Measurements from ENCODE around the gene APOD.

DNA sequence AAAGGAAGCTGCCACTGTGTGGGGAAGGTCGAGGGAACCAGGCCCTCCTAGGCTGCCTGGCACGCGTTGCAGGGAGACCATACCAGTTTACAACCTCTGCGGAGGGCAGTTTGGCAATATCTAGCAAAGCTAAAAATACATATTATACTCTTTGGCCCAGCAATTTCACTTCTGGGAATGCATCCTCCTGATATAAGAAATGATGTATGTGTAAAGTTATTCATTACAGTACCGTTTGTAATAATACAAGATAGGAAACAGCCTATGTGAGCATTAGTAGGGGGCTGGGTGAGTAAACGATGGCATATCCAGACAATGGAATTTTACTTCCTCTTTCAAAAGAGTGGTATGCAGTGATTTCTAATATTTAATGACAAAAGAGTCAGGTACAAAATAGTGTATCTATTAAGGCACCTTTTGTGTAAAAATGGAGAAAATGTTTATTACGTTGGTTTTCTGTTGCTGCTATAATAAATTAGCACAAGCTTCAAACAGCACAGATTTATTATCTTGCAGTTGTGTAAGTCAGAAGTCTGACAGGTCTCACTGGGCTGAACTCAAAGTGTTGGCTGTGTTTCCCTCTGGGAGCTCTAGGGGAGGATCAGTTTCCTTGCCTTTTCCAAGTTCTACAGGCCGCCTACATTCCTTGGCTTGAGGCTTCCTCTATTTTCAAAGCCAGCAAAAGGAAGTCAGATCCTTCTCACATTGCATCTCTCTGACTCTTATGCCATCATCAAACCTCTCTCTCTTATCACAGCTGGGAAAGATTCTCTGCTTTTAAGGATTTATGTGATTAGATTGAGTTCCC lies 9.0 kb downstream of the APOD start:
- no peak for TF ChIP-seq ELF4 (IDR thresholded peaks at IDR 0.05)
- TF ChIP-seq TARDBP (IDR thresholded peaks at IDR 0.05): no peak
- TF ChIP-seq ARNT (IDR thresholded peaks at IDR 0.05): no peak
- no peak for TF ChIP-seq BHLHE40 (IDR thresholded peaks at IDR 0.05; ENCODE audit: borderline replicate concordance)

Data from HEK293T (cell line).